GM21717 (cell line): ENCODE measurements around the gene TRIM66.

Experiments
- ATAC-seq: cut with Tn5 transposase; IDR thresholded peaks from one replicate; pipeline ENCODE4 v1.9.1; 2021; ENCODE audit warnings: mild to moderate bottlenecking, moderate library complexity; ENCODE audit not compliant: unreplicated experiment

The TRIM66 gene, protein sequence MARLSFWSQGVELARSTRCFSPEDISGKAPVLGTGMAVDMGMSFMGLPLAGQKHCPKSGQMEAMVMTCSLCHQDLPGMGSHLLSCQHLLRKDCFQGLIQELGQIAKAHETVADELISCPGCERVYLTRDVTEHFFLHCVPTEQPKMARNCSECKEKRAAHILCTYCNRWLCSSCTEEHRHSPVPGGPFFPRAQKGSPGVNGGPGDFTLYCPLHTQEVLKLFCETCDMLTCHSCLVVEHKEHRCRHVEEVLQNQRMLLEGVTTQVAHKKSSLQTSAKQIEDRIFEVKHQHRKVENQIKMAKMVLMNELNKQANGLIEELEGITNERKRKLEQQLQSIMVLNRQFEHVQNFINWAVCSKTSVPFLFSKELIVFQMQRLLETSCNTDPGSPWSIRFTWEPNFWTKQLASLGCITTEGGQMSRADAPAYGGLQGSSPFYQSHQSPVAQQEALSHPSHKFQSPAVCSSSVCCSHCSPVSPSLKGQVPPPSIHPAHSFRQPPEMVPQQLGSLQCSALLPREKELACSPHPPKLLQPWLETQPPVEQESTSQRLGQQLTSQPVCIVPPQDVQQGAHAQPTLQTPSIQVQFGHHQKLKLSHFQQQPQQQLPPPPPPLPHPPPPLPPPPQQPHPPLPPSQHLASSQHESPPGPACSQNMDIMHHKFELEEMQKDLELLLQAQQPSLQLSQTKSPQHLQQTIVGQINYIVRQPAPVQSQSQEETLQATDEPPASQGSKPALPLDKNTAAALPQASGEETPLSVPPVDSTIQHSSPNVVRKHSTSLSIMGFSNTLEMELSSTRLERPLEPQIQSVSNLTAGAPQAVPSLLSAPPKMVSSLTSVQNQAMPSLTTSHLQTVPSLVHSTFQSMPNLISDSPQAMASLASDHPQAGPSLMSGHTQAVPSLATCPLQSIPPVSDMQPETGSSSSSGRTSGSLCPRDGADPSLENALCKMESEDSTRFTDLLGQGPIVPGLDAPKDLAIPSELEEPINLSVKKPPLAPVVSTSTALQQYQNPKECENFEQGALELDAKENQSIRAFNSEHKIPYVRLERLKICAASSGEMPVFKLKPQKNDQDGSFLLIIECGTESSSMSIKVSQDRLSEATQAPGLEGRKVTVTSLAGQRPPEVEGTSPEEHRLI (N-terminal part only)

DNA sequence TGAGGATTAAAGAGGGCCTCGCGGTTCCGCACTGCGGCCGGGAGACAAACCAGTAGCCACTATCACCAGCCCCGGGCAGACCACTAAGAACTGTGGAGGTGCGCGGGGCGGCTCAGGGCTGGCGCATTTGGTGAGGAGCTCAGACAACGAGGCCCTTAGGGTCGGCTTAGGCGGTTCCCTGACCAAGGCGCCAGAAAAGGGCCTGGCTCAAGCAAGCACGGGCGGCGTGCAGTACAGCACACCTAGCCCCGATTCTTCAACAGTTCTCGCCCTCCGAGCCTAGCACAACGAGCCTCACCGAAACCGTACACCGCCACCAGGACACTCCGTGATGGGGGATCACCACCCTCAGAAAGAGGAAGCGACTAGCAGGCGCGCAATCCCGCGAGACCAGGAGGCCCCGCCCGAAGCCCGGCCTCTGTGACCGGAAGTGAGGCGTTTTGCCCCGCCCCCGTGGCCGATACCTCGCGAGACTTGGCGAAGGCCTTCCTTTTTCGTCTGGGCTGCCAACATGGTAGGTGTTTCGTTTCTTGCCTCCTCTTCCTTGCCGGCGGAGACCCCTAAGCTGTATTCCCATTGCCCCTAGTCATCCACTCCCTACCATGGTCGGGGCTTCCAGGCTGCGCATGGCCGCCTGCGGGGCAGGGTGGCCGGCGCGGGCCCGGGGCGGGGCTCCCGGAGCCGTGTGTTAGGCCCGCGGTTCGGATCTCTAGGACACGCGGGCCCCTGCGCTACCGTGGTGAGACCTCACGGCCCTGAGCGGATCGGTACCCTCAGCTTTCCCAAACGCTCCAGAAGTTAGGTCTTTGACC is at the start of gene TRIM66, which contains the start of gene RPL27A:
TRIM66 (minus strand) TSS at position 363 of the 812 bp plus-strand sequence. CDS start 10,391 bp downstream, outside the sequence.
RPL27A (plus strand) TSS at position 490 of the 812 bp plus-strand sequence; CDS start at position 512, 22 bp downstream.
- ATAC-seq = peak; percentile 96

DNA sequence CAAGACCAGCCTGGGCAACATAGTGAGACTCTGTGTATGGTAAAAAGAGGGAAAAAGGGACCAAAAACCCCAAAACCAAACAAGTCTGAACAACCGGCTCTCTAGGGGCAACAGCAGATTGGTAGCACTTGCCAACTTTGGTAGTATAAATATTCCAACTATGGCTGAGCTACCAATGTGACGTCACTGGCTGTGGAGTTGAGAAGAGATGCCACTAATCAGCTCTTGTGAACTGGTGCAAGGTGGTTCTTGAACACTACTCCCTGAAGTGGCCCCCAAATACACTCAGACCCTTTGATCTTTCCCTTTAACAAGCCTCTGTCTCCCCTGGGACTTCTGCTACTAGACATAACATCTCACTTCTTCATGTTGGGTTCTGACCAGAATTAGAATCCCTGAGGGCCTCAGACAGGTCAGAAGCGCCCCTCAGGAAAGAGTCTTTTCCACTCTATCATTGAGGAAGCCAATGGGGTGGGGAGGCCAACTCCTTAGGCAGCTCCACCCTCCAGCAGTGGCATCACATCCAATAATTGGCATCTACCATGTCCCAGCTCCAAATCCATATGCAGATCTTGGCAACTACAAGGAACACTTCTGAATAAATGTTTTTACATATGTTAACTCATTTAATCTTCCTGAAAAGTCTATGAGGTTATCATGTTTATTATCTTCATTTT is 49.3 kb upstream of the TRIM66 start:
- ATAC-seq = no peak

DNA sequence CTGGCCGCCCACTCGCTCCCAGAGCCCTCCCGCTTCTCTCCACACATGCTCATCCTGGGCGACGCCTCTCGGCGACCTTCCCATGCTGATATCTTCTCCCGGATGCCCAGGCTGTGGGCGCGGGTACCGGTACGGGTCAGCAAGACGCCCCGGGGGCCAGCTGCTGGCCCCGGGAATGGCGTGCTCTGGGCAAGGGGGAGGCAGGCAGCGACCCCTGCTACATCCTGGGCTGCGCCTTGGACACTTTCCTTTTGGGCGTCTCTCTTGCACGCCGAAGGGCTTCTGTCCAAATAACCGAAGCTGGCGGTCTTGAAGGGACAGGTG is 48.2 kb upstream of the TRIM66 start:
- no peak for ATAC-seq

DNA sequence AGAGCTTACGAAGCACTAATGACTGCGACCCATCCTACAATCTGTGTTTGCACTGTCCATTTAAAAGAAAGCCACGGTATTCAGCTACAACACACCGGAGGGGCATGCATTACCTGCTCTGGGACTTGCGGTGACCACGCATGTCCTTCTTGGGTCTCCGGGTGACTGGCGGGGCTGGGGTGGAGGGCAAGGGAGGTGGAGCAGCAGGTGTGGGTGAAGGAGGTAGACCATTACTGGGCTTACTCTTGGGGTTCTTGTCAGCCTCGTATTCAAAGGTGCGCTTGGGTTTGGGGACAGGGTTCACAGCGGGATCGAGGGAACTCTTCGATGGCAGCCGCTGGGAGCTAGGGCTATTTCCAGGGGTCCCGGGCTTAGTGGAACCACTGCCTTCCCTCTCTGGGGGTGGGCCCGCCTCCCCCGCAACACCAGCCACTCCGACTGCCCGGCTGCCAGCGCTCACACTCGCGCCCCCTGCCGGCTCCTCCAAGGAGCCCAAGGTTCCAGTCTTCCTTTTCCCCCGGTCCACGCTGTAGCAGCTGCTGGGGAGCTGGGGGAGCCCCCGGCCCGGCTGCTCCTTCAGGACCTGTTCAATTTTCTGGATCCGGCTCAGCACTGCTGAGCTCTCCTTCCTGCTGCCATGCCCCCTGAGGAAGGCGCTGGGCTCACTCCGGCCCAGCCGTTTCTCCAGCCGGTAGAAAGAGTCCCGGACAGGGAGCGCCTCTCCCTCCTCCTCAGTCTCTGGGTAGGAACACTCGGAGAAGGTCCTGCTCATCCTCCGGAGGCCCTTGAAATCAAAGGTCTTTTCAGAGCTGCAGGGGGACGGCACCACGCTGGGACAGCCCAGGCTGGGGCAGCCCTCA is 47.6 kb upstream of the TRIM66 start:
- no peak for ATAC-seq

DNA sequence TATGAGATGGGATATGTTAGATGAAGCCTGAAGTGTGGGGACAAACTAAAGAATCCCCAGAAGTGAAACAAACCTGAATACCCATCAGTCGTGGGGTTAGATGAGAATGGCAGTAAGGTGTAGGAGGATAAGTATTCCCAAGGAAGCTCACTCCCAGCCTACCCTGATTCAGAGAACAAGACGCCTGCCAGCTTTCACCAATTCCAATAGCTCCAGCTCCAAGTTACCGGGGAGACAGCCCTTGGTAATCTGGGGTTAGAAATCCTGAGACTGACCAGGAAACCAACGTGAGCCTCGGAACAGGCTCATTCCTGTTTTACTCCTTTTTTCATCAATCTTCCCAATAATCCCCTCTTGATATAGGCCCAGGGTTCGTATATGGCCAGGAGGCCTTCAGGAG is 46.6 kb upstream of the TRIM66 start:
- no peak for ATAC-seq

DNA sequence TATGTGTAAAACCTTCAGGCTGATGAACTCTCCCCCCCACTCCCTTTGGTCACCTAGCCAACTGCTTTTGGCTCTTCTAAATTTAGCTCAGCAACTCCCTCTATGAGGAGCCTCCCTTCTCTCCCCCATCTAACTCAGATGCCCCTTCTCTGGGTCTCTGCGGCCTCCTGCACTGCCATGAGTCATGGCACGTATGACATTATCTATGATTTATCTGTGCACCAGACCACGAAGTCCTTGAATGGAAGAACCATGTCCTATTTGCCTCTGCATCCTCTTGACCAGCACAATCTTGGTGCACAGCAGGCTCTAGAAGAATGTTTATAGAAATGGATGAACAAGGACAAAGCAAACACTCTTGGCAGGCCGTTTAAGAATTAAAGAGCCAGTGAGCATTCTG is 46.1 kb upstream of the TRIM66 start:
- ATAC-seq = no peak

DNA sequence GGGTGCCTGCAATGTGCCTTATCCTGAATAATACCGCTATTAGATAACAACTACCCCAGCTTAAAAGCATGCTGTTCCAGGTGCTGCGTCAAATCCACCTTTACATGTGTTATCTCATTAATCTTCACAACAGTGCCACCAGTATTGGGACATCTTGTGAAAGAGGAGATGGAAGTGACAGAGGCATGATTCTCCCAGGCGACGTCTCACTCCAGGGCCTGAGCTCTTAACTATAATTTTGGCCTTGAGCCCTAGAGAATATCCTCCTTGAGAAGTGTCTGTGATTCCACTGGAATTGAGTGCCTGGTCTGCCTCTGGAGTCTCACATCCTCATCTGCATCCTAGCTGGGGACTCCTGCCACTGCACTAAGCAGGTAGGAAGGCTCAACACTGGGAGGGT is 43.9 kb upstream of the TRIM66 start:
- no peak for ATAC-seq

DNA sequence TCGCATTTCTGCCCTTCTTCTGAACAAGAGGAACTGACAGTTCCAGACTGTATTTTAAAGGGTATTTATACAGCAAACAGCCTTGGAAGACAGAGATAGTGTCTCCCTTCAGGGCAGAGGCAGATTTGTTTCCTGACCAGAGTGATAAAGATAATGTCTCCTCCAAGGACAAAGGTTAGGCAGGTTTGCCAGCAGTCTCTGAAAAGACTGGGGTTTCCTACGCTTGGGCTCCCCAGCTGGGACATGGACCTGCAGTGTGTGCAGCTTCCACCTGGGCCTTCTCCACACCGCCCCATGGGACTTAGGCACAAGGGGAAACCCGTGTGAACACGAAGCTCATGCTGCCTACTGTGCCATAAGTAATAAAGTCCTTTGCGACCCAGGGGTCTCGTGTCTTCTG is 42.2 kb upstream of the TRIM66 start:
- ATAC-seq = no peak

DNA sequence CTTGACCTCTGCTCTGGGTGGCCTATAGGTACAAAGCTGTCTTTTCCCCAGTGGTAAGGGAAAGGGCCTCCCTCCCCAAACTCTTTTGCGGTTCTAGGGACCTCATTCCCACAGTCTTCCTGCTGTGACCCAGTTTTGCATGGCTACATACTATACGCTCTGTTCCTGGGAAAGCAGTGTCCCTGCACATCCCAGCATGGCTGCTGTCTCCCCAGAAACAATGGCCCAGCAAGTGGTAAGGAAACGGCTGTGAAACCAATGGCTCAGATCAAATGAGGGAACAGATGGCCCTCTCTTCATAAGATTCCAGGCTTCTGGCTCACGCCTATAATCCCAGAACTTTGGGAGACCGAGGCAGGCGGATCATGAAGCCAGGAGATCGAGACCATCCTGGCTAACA is 41.2 kb upstream of the TRIM66 start:
- ATAC-seq = no peak

DNA sequence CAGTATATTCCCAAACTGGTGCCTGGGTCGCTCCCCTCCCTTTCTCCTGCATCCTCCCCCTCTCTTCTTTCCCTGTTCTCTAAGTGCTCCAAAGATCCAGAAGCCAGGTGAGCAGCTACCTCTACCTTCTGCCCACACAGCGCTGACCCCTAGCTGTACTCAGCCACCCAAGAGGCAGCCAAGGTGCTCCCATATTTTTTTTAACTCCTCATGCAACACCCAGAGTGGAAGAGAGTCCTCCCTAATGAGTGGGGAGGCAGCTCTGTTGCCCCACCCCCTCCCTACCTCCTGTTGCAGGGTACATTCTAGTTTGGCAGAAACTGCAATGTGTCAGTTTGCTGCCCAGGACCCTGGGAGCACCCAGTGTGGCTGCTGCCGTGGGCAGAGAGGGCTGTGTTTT is 40.3 kb upstream of the TRIM66 start:
- ATAC-seq = no peak

DNA sequence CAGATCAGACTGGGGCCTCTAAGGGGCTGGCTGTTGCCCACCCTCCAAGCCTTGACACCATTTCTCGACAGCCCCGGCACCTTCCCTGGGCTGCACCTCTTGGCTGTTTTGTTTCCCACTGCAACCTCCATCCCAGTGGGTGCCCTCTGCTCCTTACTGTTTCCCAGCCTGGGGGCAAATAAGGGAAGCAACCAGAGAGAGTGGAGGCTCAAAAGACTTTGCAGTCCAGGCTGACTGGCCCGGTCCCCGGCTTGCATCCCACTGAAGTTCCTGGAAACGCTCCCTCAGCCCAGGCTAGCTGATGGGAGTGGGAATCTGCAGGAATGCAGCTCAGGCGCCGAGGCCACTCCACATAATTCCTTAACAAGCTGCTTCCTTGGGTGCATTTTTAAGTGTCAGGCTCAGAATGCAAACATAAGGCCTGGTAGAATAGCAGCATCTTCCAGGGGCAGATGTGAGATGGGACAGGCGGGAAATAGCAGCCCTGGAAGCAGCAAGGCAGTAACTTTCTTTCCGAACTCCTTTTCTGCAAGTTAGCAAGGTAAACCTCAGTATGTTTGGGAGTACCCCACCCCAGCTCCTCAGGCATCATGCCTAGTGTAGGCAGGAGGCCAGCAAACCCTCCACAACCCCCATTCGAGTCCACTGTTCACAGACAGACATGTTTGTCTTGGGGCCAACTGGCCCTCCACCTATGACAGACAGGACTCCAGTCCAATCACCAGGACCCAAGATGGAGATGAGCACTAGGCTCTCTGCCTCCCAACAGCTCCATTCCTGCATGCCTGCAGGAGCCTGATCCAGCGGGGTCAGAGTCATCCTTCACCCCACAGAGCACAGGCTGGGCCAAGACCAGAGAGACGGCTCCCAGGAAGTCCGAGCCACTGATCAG is 39.4 kb upstream of the TRIM66 start:
- ATAC-seq = no peak

DNA sequence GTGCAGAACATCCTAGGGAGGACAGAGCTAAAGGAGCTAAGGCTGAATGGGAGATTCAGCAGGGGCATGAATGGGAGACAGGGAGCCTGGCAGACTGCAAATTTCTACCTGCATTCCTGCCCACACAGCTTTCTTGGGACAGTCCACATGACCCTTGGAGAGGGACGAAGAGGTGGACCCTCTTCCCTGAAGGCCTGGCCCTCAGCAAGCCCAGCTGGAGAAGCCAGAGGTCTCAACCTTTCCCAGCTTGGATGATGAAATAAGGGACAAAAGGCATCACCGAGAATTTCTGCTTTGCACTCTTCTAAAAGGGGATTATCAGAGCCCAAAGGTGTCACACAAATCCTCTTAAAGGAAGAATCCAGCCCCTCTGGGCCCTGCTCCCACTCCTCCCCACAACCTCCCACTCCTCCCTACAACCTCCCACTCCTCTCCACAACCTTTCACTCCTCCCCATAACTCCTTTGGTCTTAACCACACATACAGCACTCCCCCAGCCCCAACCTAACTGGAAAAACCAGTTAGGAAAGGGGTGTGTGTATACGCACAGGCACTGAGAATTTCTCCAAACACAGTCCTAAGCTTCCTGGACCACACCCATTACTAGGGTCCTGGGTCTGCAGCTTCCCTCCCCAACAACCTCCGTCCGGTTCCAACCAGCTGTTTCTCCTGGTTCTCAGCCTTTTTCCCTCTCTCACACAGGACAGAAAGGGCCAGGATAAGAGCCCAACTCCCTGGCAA is 38.6 kb upstream of the TRIM66 start:
- no peak for ATAC-seq

DNA sequence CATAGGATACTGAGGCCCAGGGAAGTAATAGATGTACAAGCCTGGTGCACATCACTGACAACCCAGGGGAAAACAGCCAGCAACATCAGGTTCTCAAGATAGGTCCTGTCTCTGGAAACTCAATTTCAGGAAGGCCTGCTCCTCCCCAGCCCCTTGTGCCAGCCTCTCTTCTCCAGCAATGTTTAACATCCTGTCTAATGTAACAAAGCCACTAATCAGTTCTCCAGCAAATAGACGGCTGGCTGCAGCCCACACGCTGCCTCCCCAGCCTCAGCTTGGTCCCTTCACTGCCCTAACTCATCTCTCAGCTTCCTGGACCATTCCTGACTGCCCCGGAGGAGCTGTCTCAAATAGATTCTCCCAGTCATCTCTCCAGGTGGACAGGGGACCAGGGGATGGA is 37.9 kb upstream of the TRIM66 start:
- ATAC-seq = no peak

DNA sequence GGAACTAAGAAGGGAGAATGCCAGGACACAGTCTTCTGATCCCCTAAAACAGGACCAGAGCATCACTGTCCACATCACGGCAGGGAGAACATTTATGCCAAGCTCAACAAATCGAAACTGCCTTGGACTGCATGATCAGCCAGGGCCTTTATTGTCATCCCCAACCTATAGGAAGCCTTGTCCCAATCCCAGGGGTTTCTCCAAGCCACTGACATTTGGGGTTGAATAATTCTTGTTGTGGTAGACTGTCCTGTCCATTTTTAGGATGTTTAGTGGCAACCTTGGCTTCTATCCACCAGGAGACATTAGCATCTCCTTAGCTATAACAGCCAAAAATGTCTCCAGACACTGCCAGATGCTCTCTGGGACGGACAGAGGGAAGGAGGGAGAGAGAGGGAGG is 37.3 kb upstream of the TRIM66 start:
- ATAC-seq = no peak

DNA sequence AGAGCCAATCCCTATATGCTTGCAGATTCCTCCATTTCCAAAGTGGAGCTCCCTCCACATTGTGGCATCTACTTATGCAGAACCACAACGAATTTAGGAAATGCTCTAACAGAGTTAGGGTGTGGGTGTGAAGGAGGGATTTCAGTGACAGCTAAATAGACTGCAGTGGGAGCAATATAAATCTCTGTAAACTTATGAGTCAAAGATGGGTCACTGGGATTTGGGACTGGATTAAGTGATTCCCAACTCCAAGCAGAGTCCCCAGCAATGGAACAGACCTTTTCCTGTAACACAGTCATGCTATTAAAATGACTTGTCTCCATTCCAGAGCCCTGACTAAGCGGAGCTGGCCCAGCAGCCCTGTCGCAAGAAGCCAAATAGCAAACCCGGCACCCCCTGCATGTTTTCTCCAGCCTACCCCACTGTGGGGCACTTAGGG is 36.8 kb upstream of the TRIM66 start:
- no peak for ATAC-seq

DNA sequence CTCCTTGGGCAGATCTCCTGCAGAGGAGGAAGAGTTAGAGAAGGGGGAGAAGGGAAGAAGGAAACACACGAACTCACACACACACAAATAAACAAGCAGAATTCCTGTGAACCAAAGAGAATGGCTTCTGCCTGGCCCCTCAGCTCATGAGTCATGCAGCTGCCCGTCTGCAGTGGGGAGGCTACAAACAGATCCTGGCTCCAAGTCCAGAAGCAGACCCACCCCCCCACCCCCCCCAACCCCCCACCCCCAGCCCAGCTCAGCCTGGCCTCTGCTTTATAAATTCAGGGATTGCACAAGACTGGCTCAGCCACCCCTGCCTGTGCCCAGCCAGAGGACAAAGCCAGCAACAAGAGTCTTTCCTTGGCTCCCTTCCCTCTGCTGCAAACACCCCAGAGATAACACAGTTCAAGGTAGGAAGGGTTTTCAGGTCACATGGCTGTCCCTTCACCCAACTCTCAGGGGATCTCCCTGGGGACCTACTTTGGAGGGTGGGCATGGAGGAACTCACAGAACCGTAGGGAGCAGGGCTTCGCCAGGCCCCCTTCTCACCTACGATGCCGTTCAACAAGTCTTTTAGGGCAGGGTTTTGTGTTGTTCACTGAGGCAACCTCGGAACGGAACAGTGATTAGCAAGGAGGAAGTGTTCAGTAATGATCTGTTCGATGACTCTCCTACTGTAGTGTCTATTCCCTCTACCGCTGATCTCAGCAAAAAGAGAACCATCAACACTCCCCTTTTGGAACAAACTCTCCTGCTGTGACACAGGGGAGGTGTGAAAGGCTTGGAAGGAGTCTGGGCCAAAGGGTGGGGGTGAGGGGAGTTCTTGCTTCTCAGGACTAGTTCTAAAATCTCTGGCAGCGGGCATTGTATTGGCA is 35.6 kb upstream of the TRIM66 start:
- ATAC-seq = no peak

DNA sequence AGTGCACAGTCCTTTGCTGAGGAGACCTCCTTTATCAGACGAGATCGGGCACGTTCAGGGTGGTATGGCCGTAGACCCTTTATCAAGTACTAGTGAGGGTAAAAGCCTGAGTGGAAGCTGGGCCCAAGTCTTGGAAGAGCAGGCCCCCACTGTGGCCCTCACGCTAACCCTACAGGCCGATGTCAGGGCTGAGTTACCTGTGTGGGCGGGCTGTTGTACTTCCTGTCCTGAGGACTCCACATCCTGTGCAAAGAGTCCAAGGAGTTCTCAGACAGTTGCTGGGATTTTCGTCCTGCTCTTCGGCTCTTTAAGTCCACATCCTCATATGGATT is 35.0 kb upstream of the TRIM66 start:
- no peak for ATAC-seq
